ENCODE results near the gene C5orf46. TPM values are rescaled to one million over a fixed set of nuclear protein-coding genes. Genes with fewer than 3 reads are reported as not detected.

Gene C5orf46
- total RNA-seq = not detected in 2 replicates

GRCh38 chr5:147906326-147907095 lies at the start of gene C5orf46:
TSS of gene C5orf46 (minus strand) at chr5:147906538. CDS start at chr5:147906501, 37 bp downstream.

GRCh38 chr5:147878066-147878759 lies 28.1 kb downstream of the C5orf46 start, which contains the start of gene SCGB3A2:
TSS of gene SCGB3A2 (plus strand) at chr5:147878711. CDS start at chr5:147878804, 93 bp downstream.

Other genes with a start within 250 kb of the C5orf46 start
- gene JAKMIP2, start 123.8 kb downstream of the C5orf46 start, total RNA-seq = not detected in 2 replicates
- gene SPINK1, start 74.9 kb downstream of the C5orf46 start, total RNA-seq = not detected in 2 replicates
- not detected in 2 replicates for gene SCGB3A2, start 27.8 kb downstream of the C5orf46 start, total RNA-seq
- 0.07 and 0.25 TPM in 2 replicates for gene SPINK5, start 157.4 kb upstream of the C5orf46 start, total RNA-seq